ENCODE data around the gene C16orf92. TPM values are rescaled to one million over a fixed set of nuclear protein-coding genes. Genes with fewer than 3 reads are reported as not detected.

The C16orf92 gene
- total and polyA plus RNA-seq, 2 of the 13 experiments (the other 11 are each of a cell fraction or from before 2014, with no cell fraction given) = not detected

- TF ChIP-seq ZNF609 (CRISPR knock-in tag; IDR thresholded peaks at IDR 0.05; ENCODE audit: borderline replicate concordance) (peak; percentile 27; the same call in 1 of the 2 replicates), ZNF746 (CRISPR knock-in tag; IDR thresholded peaks at IDR 0.05) (peak; percentile 76), MEF2D (CRISPR knock-in tag; IDR thresholded peaks at IDR 0.05) (no peak), SP140L (CRISPR knock-in tag; IDR thresholded peaks at IDR 0.05; ENCODE audit: borderline replicate concordance) (no peak), ETV5 (CRISPR knock-in tag; IDR thresholded peaks at IDR 0.05; ENCODE audit: borderline replicate concordance) (peak; percentile 51; the same call in 1 of the 2 replicates), ARID5B (CRISPR knock-in tag; IDR thresholded peaks at IDR 0.05) (peak; percentile 63), CSRNP1 (CRISPR knock-in tag; IDR thresholded peaks at IDR 0.05) (peak; percentile 97), NONO (IDR thresholded peaks at IDR 0.05) (no peak), NONO (CRISPR knock-in tag; conservative IDR thresholded peaks at IDR 0.05) (peak; percentile 79; the same call in 1 of the 2 replicates), HBP1 (CRISPR knock-in tag; IDR thresholded peaks at IDR 0.05; ENCODE audit: low read depth) (0 out of 2 replicates have a peak, but pooled peaks have one; percentile 24), IKZF5 (CRISPR knock-in tag; IDR thresholded peaks at IDR 0.05) (peak; percentile 70; the same call in 1 of the 2 replicates), MTERF4 (CRISPR knock-in tag; IDR thresholded peaks at IDR 0.05) (peak; percentile 79; the same call in 1 of the 2 replicates), SPEN (CRISPR knock-in tag; IDR thresholded peaks at IDR 0.05; ENCODE audit: low read depth) (0 out of 2 replicates have a peak, but pooled peaks have one; percentile 19)
Measured at GRCh38 chr16:30063893-30064728, 41.1 kb downstream of the C16orf92 start (continued).
